GM12878 (cell line): ENCODE results near the gene TLR9. TPM values are rescaled to one million over a fixed set of nuclear protein-coding genes. Genes with fewer than 3 reads are reported as not detected.

ENCODE experiments used
- ATAC-seq: fragments of 200-7000 bp; cut with Tn5 transposase; 3 replicates; pipeline ENCODE4 v1.9.1; 2020; ENCODE audit warnings: mild to moderate bottlenecking, moderate library complexity
- BruUV-seq: library from RNA; stranded (reverse); fragments of 400-500 nt; replicated peaks from 2 replicates; lab custom pipeline; 2021; lab: Mats Ljungman, UMichigan
- CTCF ChIA-PET: fragments of 300-600 bp; sonication (Branson Sonifier 250); formaldehyde crosslinking; extraction: SDS; loops from one replicate; lab custom pipeline; 2021; ENCODE audit warnings: inconsistent platforms; lab: Yijun Ruan, JAX
- POLR2A ChIA-PET: fragments of 350-600 bp; formaldehyde crosslinking; extraction: SDS; loops from one replicate; lab custom pipeline; 2021; ENCODE audit warnings: inconsistent platforms; lab: Charles Lee
- RAD21 ChIA-PET: fragments of 300-600 bp; sonication (Branson Sonifier 250); formaldehyde crosslinking; loops from one replicate; lab custom pipeline; 2023; ENCODE audit warnings: antibody characterized with exemption; ENCODE audit not compliant: unreplicated experiment; lab: Charles Lee
- SMC1A ChIA-PET: fragments of 300-600 bp; sonication (Branson Sonifier 250); formaldehyde crosslinking; loops from one replicate; lab custom pipeline; 2023; ENCODE audit not compliant: unreplicated experiment, uncharacterized antibody; lab: Charles Lee
- DNase-seq: peaks from one replicate; pipeline ENCODE4 v3.0.0-alpha.2; 2011; ENCODE audit warnings: low read depth, low spot score
- FAIRE-seq: peaks from 3 replicates; lab custom pipeline; 2011; peaks lifted over from hg19 to GRCh38; lab: Jason Lieb, UNC
- H2AFZ ChIP-seq: 2 replicates; pipeline ENCODE4 v1.6.0; 2011; ENCODE audit warnings: low read depth, low read length, control low read depth; ENCODE audit not compliant: control insufficient read depth
- H3K27ac ChIP-seq: 2 replicates; pipeline ENCODE4 v1.5.1; 2011; ENCODE audit warnings: control low read depth; ENCODE audit not compliant: control insufficient read depth, insufficient read depth
- H3K27me3 ChIP-seq, 2 experiments: replicated peaks in 1 of 2; 2 replicates each; pipeline versions ENCODE4 v1.6.0 to v1.6.1; 2011; ENCODE audit warnings: low read length in 1 of 2; ENCODE audit not compliant: control insufficient read depth in 2 of 2, insufficient read depth in 2 of 2
- H3K36me3 ChIP-seq, 2 experiments: 2 replicates each; pipeline ENCODE4 v1.5.1; 2011; ENCODE audit warnings: low read length in 1 of 2; ENCODE audit not compliant: control insufficient read depth in 2 of 2, insufficient read depth in 2 of 2
- H3K4me1 ChIP-seq: 2 replicates; pipeline ENCODE4 v1.6.1; 2011; ENCODE audit warnings: mild to moderate bottlenecking, low read length, moderate library complexity, mixed read lengths; ENCODE audit not compliant: control insufficient read depth, insufficient read depth
- H3K4me2 ChIP-seq: 2 replicates; pipeline ENCODE4 v1.6.0; 2011; ENCODE audit warnings: control low read depth; ENCODE audit not compliant: control insufficient read depth, insufficient read depth
- H3K4me3 ChIP-seq: fragments of 200-600 bp; sonication (generic); 2 replicates; pipeline ENCODE4 v1.5.1; 2016
- H3K79me2 ChIP-seq: 2 replicates; pipeline ENCODE4 v1.6.0; 2011; ENCODE audit warnings: low read length; ENCODE audit not compliant: control insufficient read depth, insufficient read depth
- H3K9ac ChIP-seq: 2 replicates; pipeline ENCODE4 v1.8.0; 2011; ENCODE audit warnings: low read length, control low read depth, mixed read lengths; ENCODE audit not compliant: control insufficient read depth, insufficient read depth
- H3K9me3 ChIP-seq: replicated peaks from 3 replicates; pipeline ENCODE4 v1.5.1; 2011; ENCODE audit warnings: mild to moderate bottlenecking, low read length; ENCODE audit not compliant: control insufficient read depth, insufficient read depth
- H4K20me1 ChIP-seq: 2 replicates; pipeline ENCODE4 v1.6.0; 2011; ENCODE audit not compliant: control insufficient read depth, insufficient read depth
- BCL11A ChIP-seq: IDR thresholded peaks from 2 replicates; pipeline ENCODE4 v1.6.1; 2011; ENCODE audit warnings: low read depth, low read length
- CHD2 ChIP-seq: IDR thresholded peaks from 2 replicates; pipeline ENCODE4 v1.6.1; 2011; ENCODE audit warnings: low read depth, low read length, improper control_type of control experiment, borderline replicate concordance
- CREB1 ChIP-seq: IDR thresholded peaks from 2 replicates; pipeline ENCODE4 v1.6.1; 2012; ENCODE audit warnings: low read depth, mild to moderate bottlenecking, inconsistent platforms
- DPF2 ChIP-seq: fragments of 450-650 bp; IDR thresholded peaks from 2 replicates; pipeline ENCODE4 v1.6.1; 2017; ENCODE audit warnings: mild to moderate bottlenecking
- EED ChIP-seq: sonication (generic); IDR thresholded peaks from 2 replicates; pipeline ENCODE4 v1.6.1; 2016; ENCODE audit warnings: antibody characterized with exemption, low read depth
- EZH2 ChIP-seq: IDR thresholded peaks from 2 replicates; pipeline ENCODE4 v1.6.1; 2012; ENCODE audit warnings: low read depth, mild to moderate bottlenecking, control low read depth, inconsistent platforms, low read length, borderline replicate concordance; ENCODE audit not compliant: control insufficient read depth
- KLF5 ChIP-seq: fragments of 450-650 bp; IDR thresholded peaks from 2 replicates; pipeline ENCODE4 v1.6.1; 2014; ENCODE audit warnings: mild to moderate bottlenecking; ENCODE audit not compliant: partially characterized antibody
- PKNOX1 ChIP-seq: fragments of 450-650 bp; IDR thresholded peaks from 2 replicates; pipeline ENCODE4 v1.6.1; 2016; ENCODE audit warnings: mild to moderate bottlenecking
- RELA ChIP-seq: fragments of 450-650 bp; IDR thresholded peaks from 2 replicates; pipeline ENCODE4 v1.8.0; 2014; ENCODE audit warnings: borderline replicate concordance; ENCODE audit not compliant: partially characterized antibody
- SPI1 ChIP-seq: IDR thresholded peaks from 2 replicates; pipeline ENCODE4 v1.6.1; 2011; ENCODE audit warnings: low read depth, mild to moderate bottlenecking, low read length, moderate library complexity, borderline replicate concordance; ENCODE audit not compliant: insufficient read depth
- SREBF2 ChIP-seq: IDR thresholded peaks from 2 replicates; pipeline ENCODE4 v1.6.1; 2012; ENCODE audit warnings: mild to moderate bottlenecking, low read length
- WGBS: methylation state at CpG from one replicate; pipeline ENCODE4 v1.1.6; 2016; ENCODE audit warnings: low lambda C conversion rate; ENCODE audit not compliant: insufficient replicate concordance, insufficient coverage; ENCODE audit errors: missing lambda C conversion rate; 5-methylcytosine and 5-hydroxymethylcytosine counted together
- in situ Hi-C: fragments of 300-500 bp; cut with MboI; formaldehyde crosslinking; loops from 9 replicates; pipeline ENCODE4 v1.14.3; 2018; ENCODE audit warnings: mixed read lengths
- intact Hi-C: fragments of 100-400 bp; cut with micrococcal nuclease; formaldehyde crosslinking; loops from one replicate; pipeline ENCODE4 v1.14.2; 2022; ENCODE audit not compliant: unreplicated experiment
- polyA plus RNA-seq, 11 experiments: library from polyadenylated mRNA; depleted of rRNA in 4 of 11; unstranded in 6 of 11; stranded (reverse) in 5 of 11; fragments of >200 nt; fragmentation: Nextera tagmentation in 4 of 11; fragmentation: Illumina TruSeq in 1 of 11; extraction: Ambion mirVana in 4 of 11; extraction: Trizol in 1 of 11; gene quantifications; 1 replicate in 1 of 11; 2 replicates in 10 of 11; pipeline versions ENCODE4 v1.2.1 to v1.2.3, GENCODE V29; 2011 to 2016; ENCODE audit warnings: inconsistent platforms in 2 of 11, missing spikeins in 2 of 11, low read depth in 1 of 11
- total RNA-seq, 4 experiments: library from RNA; depleted of rRNA in 3 of 4; stranded (reverse); fragments of >200 nt in 3 of 4; fragmentation: Illumina TruSeq in 1 of 4; extraction: Trizol in 1 of 4; gene quantifications; 2 replicates each; pipeline versions ENCODE4 v1.2.1 to v1.2.3, GENCODE V29; 2013 to 2021
- TF ChIP-seq, protein P1 (sequence below): IDR thresholded peaks from 2 replicates; pipeline ENCODE4 v1.6.1; 2012; ENCODE audit warnings: mild to moderate bottlenecking, low read depth, low read length

TLR9 gene
- total and polyA plus RNA-seq, 10 of the 15 experiments (the other 5 are each of a cell fraction or from before 2014, with no cell fraction given), result 0.10 to 4.8 (median 0.53) TPM; not detected in 1

DNA sequence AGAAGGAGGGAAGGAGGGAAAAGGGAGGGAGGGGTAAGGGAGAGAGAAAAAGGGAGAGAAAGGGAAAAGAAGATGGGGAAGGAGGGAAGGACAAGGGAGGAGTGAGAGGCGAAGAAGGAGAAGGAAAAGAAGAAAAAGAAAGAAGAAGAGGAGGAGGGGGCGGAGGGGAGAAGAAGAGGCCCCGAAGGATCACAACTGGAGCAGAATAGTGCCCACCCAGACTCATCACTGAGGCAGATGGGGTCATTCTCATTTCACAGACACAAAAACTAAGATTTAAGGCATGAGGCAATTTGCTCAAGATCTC lies 30.2 kb downstream of the TLR9 start:
- in situ Hi-C loops, result no loop called here
- ChIA-PET RAD21 (no interaction called here), SMC1A (interaction anchor here (1.1 kb wide), 1 partner anchor 26 kb away, joined by 3 read pairs; no protein-coding TSS in a partner anchor), POLR2A (no interaction called here)
- H3K4me3 ChIP-seq, result no peak overlapping the region
- no peak overlapping the region for H3K4me2 ChIP-seq
- ATAC-seq (no peak), DNase-seq (no peak)
- WGBS, result 77% methylated on average over 3 of the region's 3 CpGs
- no peak overlapping the region for H3K27ac ChIP-seq
- H4K20me1 ChIP-seq, result no peaks in the 10 kb centered on the region
- BruUV-seq, result no TSS peak
- peaks cover 22% of the 10 kb centered on the region for H3K4me1 ChIP-seq
- 0 out of 4 replicates have a peak, but pooled peaks cover 0 to 4% of the 10 kb centered on the region in 2 experiments for H3K36me3 ChIP-seq
- H2AFZ ChIP-seq, result no peak overlapping the region
- no peaks in the 10 kb centered on the region for H3K9me3 ChIP-seq
- no peak for TF ChIP-seq EZH2
- TF ChIP-seq BCL11A, result no peak
- no peak for TF ChIP-seq SREBF2
- TF ChIP-seq DPF2, result no peak
- no peak for TF ChIP-seq RELA
- TF ChIP-seq EED, result no peak
- TF ChIP-seq PKNOX1, result no peak
- no peak for TF ChIP-seq KLF5
- no peak for TF ChIP-seq SPI1
- TF ChIP-seq CHD2, result no peak
- no peak for TF ChIP-seq CREB1
- TF ChIP-seq, protein P1, sequence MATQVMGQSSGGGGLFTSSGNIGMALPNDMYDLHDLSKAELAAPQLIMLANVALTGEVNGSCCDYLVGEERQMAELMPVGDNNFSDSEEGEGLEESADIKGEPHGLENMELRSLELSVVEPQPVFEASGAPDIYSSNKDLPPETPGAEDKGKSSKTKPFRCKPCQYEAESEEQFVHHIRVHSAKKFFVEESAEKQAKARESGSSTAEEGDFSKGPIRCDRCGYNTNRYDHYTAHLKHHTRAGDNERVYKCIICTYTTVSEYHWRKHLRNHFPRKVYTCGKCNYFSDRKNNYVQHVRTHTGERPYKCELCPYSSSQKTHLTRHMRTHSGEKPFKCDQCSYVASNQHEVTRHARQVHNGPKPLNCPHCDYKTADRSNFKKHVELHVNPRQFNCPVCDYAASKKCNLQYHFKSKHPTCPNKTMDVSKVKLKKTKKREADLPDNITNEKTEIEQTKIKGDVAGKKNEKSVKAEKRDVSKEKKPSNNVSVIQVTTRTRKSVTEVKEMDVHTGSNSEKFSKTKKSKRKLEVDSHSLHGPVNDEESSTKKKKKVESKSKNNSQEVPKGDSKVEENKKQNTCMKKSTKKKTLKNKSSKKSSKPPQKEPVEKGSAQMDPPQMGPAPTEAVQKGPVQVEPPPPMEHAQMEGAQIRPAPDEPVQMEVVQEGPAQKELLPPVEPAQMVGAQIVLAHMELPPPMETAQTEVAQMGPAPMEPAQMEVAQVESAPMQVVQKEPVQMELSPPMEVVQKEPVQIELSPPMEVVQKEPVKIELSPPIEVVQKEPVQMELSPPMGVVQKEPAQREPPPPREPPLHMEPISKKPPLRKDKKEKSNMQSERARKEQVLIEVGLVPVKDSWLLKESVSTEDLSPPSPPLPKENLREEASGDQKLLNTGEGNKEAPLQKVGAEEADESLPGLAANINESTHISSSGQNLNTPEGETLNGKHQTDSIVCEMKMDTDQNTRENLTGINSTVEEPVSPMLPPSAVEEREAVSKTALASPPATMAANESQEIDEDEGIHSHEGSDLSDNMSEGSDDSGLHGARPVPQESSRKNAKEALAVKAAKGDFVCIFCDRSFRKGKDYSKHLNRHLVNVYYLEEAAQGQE, result no peak
- TF ChIP-seq, all 136 proteins: peak for 0
- intact Hi-C loops, result no loop called here
- no peak overlapping the region for H3K9ac ChIP-seq
- H3K27me3 ChIP-seq, result no peaks in the 10 kb centered on the region
- peaks cover 17% of the 10 kb centered on the region for H3K79me2 ChIP-seq
- FAIRE-seq, result no peak
- CTCF ChIA-PET, result interaction anchor here (1.1 kb wide), 1 partner anchor 10 kb away, joined by 3 read pairs; no protein-coding TSS in a partner anchor
